ENCODE measurements around the gene ATP13A4. TPM values are rescaled to one million over a fixed set of nuclear protein-coding genes. Genes with fewer than 3 reads are reported as not detected.

ATP13A4 gene
- total and polyA plus RNA-seq, 7 experiments from 2014 or later = 0.12 to 3.3 (median 1.4) TPM; not detected in 1

DNA sequence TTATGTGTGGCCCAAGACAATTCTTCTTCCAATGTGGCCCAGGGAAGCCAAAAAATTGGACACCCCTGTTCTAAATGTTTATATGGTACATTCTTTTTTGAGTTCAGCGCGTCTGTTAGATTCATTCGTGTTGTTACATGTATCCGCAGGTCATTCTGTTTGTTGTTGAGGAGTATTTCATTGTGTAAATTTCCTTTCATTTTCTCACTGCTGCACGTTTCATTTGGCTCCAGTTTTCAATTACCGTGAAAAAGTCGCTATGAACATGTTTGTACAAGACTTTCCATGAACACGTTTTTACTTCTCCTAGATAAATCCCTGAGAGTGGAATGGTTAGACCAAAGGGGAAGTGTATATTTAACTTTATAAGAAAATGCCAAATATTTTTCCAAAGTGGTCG is 30.8 kb upstream of the ATP13A4 start:
- ATAC-seq (no peak), DNase-seq (no peak)
- intact Hi-C loops (cut with micrococcal nuclease) = no loop called here
- Mint-ChIP-seq H3K9me3 (no peaks in the 10 kb centered on the region), H3K4me3 (no peak overlapping the region), H3K36me3 (peaks cover 3 to 9% (median 3%) of the 10 kb centered on the region in 5 donors), H3K4me1 (peaks cover 0 to 7% (median 4%) of the 10 kb centered on the region in 7 donors), H3K27me3 (no peaks in the 10 kb centered on the region), H3K27ac (no peak overlapping the region)
- ChIA-PET POLR2A (interaction anchor here (0.7 kb wide), 1 partner anchor 57 kb away, joined by 3 read pairs; no protein-coding TSS in a partner anchor), CTCF (no interaction called here)
- no peak overlapping the region for H3K27ac ChIP-seq (ENCODE audit: low read depth, low read length)
- no peaks in the 10 kb centered on the region for H3K9me3 ChIP-seq (ENCODE audit: control insufficient read depth in 2 of 3, low read length in 3 of 3)
- H3K4me3 ChIP-seq (ENCODE audit: low read length) = no peak overlapping the region
- no peaks in the 10 kb centered on the region for H3K4me1 ChIP-seq (ENCODE audit: control insufficient read depth in 2 of 2, insufficient read depth in 2 of 2, low read length in 2 of 2)
- H3K27me3 ChIP-seq (ENCODE audit: control insufficient read depth in 2 of 2, insufficient read depth in 2 of 2, low read length in 2 of 2) = no peaks in the 10 kb centered on the region
- H3K36me3 ChIP-seq (ENCODE audit: control insufficient read depth in 2 of 3, insufficient read depth in 3 of 3, low read length in 3 of 3) = no peaks in the 10 kb centered on the region

DNA sequence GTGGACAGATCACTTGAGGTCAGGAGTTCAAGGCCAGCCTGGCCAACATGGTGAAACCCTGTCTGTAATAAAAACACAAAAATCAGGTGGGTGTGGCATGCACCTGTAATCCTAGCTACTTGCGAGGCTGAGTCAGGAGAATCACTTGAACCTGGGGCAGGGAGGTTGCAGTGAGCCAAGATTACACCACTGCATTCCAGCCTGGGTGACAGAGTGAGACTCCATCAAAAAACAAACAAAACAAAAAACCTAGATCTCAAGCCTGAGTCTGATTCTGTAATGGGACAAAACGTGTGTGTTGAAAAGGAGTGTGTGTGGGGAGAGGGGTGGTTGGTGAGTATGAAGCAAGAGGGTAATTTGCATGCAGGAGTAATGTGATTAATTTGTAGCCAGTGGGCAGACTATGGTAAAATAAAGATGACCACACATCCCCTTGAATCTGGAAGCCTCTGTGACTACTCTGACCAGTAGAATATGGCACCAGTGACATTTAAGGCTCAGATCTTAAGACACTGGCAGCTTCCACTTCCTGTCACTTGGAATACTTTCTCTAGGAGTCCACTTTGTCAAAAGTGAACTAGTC is 19.9 kb upstream of the ATP13A4 start:
- ATAC-seq = no peak
- CTCF ChIA-PET = no interaction called here
- no peaks in the 10 kb centered on the region for H3K9me3 Mint-ChIP-seq

DNA sequence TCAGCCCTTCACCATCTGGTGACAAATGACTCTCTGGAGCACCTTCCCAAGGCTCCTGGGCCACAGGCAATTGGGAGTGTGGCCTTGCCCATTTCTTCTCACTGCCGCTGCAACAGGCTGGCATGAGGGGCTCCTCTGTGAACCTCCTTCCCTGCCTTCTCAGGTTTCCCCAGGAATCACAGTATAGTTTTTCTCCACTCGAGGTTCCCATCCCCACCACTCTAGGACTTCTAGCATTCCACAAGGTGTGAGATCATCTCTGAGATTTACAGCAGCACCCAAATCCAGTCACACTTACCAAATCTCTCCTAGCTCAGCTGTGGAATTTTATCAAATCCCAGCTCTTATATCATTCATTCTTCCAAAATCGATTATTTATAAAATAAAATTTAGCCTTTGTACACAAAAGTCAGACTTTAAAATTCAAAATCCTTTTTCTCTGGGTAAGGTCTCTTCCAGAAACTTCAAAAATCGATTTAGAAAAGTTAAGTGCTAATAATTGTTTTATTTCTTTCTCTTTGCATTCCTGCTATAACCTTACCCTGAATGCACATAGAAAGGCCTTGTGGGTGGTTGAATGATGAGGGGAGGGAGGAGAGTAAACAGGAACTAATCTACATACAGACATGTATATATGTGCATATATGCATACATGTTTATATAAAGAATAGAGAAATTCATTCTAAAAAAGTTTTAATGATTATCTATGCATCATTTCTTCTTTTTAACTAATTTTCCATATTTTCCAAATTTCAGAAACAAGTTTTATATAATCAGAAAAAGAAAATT is 18.9 kb upstream of the ATP13A4 start:
- no peaks in the 10 kb centered on the region for H3K27me3 ChIP-seq (ENCODE audit: control insufficient read depth in 2 of 2, insufficient read depth in 2 of 2, low read length in 2 of 2)
- ATAC-seq (no peak), DNase-seq (no peak)
- H3K4me1 ChIP-seq (ENCODE audit: control insufficient read depth in 2 of 2, insufficient read depth in 2 of 2, low read length in 2 of 2) = no peaks in the 10 kb centered on the region
- no peaks in the 10 kb centered on the region for H3K36me3 ChIP-seq (ENCODE audit: control insufficient read depth in 2 of 3, insufficient read depth in 3 of 3, low read length in 3 of 3)
- intact Hi-C loops (cut with micrococcal nuclease) = loop anchor here (5.0 to 10.0 kb wide), 3 partner anchors 379 to 1386 kb away; no protein-coding TSS in a partner anchor
- H3K36me3 Mint-ChIP-seq = peaks cover 0 to 3% (median 0%) of the 10 kb centered on the region in 5 donors
- H3K9me3 Mint-ChIP-seq = no peaks in the 10 kb centered on the region
- H3K9me3 ChIP-seq (ENCODE audit: control insufficient read depth in 2 of 3, low read length in 3 of 3) = no peaks in the 10 kb centered on the region
- no peaks in the 10 kb centered on the region for H3K27me3 Mint-ChIP-seq
- no peak overlapping the region for H3K27ac Mint-ChIP-seq
- no peak overlapping the region for H3K27ac ChIP-seq (ENCODE audit: low read depth, low read length)
- CTCF ChIA-PET = interaction anchor here (0.7 to 1.8 kb wide), 2 partner anchors 118 to 761 kb away, joined by 4 to 8 read pairs; no protein-coding TSS in a partner anchor
- H3K4me3 Mint-ChIP-seq = no peak overlapping the region
- peaks cover 0 to 5% (median 0%) of the 10 kb centered on the region in 7 donors for H3K4me1 Mint-ChIP-seq
- POLR2A ChIA-PET = no interaction called here
- H3K4me3 ChIP-seq (ENCODE audit: low read length) = no peak overlapping the region

More for the DNA sequence above, 19.9 kb upstream of the ATP13A4 start:
- no peaks in the 10 kb centered on the region for H3K4me1 ChIP-seq (ENCODE audit: control insufficient read depth in 2 of 2, insufficient read depth in 2 of 2, low read length in 2 of 2)
- peak overlapping the region in 2 of 9 donors; percentile 47 for H3K27ac Mint-ChIP-seq
- no peak overlapping the region for H3K4me3 ChIP-seq (ENCODE audit: low read length)
- no peaks in the 10 kb centered on the region for H3K36me3 ChIP-seq (ENCODE audit: control insufficient read depth in 2 of 3, insufficient read depth in 3 of 3, low read length in 3 of 3)
- intact Hi-C loops (cut with micrococcal nuclease) = loop anchor here (5.0 to 10.0 kb wide), 3 partner anchors 380 to 1387 kb away; no protein-coding TSS in a partner anchor
- H3K4me1 Mint-ChIP-seq = peaks cover 0 to 5% (median 0%) of the 10 kb centered on the region in 7 donors
- POLR2A ChIA-PET = no interaction called here
- no peak overlapping the region for H3K27ac ChIP-seq (ENCODE audit: low read depth, low read length)
- no peaks in the 10 kb centered on the region for H3K27me3 ChIP-seq (ENCODE audit: control insufficient read depth in 2 of 2, insufficient read depth in 2 of 2, low read length in 2 of 2)
- DNase-seq = no peak
- no peak overlapping the region for H3K4me3 Mint-ChIP-seq
- H3K36me3 Mint-ChIP-seq = peaks cover 0 to 10% (median 0%) of the 10 kb centered on the region in 5 donors
- no peaks in the 10 kb centered on the region for H3K9me3 ChIP-seq (ENCODE audit: control insufficient read depth in 2 of 3, low read length in 3 of 3)
- H3K27me3 Mint-ChIP-seq = no peaks in the 10 kb centered on the region

DNA sequence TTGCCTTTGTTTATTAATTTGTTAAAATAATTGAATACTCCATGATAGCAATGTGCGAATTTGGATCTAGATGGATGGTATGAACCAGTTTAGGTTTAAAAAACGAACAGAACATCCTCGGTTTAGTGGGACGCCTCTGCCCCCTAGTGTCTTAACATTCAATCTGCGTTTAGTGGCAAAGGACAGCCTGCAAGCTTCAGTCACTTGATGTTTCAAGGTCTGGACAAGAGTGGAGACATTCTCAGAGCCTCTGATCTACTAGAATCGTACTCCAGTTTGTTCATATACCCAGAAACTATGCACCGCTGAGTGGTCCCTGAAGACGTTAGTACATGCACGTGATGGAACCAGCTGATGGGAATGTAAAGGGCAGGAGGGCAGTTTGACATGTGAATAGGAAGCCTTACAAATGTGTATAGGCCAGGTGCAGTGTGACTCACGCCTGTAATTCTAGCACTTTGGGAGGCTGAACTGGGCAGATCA is 17.8 kb upstream of the ATP13A4 start:
- H3K27me3 ChIP-seq (ENCODE audit: control insufficient read depth in 2 of 2, insufficient read depth in 2 of 2, low read length in 2 of 2) = no peaks in the 10 kb centered on the region
- H3K4me1 ChIP-seq (ENCODE audit: control insufficient read depth in 2 of 2, insufficient read depth in 2 of 2, low read length in 2 of 2) = no peaks in the 10 kb centered on the region
- Mint-ChIP-seq H3K27ac (no peak overlapping the region), H3K4me1 (peaks cover 0 to 5% (median 0%) of the 10 kb centered on the region in 7 donors), H3K4me3 (no peak overlapping the region), H3K9me3 (no peaks in the 10 kb centered on the region), H3K36me3 (no peaks in the 10 kb centered on the region), H3K27me3 (no peaks in the 10 kb centered on the region)
- no peaks in the 10 kb centered on the region for H3K9me3 ChIP-seq (ENCODE audit: control insufficient read depth in 2 of 3, low read length in 3 of 3)
- ATAC-seq (peak; percentile 79), DNase-seq (peak in 8 of 9 donors; percentile 7 to 49 (median 43))
- no peak overlapping the region for H3K4me3 ChIP-seq (ENCODE audit: low read length)
- POLR2A ChIA-PET = no interaction called here
- CTCF ChIA-PET = interaction anchor here (0.6 to 1.8 kb wide), 3 partner anchors 33 to 759 kb away, joined by 3 to 8 read pairs (median 3); no protein-coding TSS in a partner anchor
- no peaks in the 10 kb centered on the region for H3K36me3 ChIP-seq (ENCODE audit: control insufficient read depth in 2 of 3, insufficient read depth in 3 of 3, low read length in 3 of 3)
- no peak overlapping the region for H3K27ac ChIP-seq (ENCODE audit: low read depth, low read length)
- intact Hi-C loops (cut with micrococcal nuclease) = loop anchor here (1.0 to 10.0 kb wide), 8 partner anchors 111 to 1385 kb away; no protein-coding TSS in a partner anchor

DNA sequence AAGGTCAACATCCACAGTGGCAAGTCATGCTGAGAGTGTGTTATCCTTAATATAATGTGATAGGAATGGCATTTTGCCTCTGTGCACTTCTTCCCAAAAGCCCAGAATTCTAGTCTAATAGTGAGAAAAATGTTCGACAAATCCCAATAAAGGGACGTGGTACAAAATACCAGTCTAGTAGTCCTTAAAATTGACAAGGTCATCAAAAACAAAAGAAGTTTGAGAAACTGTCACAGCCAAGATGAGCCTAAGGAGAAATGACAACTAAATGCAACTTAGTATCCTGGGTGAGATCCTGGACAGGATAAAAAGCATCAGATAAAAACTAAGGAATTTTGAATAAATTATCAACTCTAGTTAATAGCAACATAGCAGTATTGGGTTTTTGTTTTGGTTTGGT is 14.4 kb upstream of the ATP13A4 start:
- Mint-ChIP-seq H3K27me3 (no peaks in the 10 kb centered on the region), H3K36me3 (no peaks in the 10 kb centered on the region), H3K27ac (no peak overlapping the region), H3K4me3 (no peak overlapping the region), H3K9me3 (no peaks in the 10 kb centered on the region), H3K4me1 (peaks cover 0 to 5% (median 0%) of the 10 kb centered on the region in 7 donors)
- intact Hi-C loops (cut with micrococcal nuclease) = no loop called here
- DNase-seq (no peak), ATAC-seq (no peak)
- Histone ChIP-seq H3K4me3 (ENCODE audit: low read length) (no peak overlapping the region), H3K27me3 (ENCODE audit: control insufficient read depth in 2 of 2, insufficient read depth in 2 of 2, low read length in 2 of 2) (no peaks in the 10 kb centered on the region), H3K36me3 (ENCODE audit: control insufficient read depth in 2 of 3, insufficient read depth in 3 of 3, low read length in 3 of 3) (no peaks in the 10 kb centered on the region), H3K27ac (ENCODE audit: low read depth, low read length) (no peak overlapping the region), H3K4me1 (ENCODE audit: control insufficient read depth in 2 of 2, insufficient read depth in 2 of 2, low read length in 2 of 2) (no peaks in the 10 kb centered on the region), H3K9me3 (ENCODE audit: control insufficient read depth in 2 of 3, low read length in 3 of 3) (no peaks in the 10 kb centered on the region)
- ChIA-PET POLR2A (no interaction called here), CTCF (no interaction called here)

DNA sequence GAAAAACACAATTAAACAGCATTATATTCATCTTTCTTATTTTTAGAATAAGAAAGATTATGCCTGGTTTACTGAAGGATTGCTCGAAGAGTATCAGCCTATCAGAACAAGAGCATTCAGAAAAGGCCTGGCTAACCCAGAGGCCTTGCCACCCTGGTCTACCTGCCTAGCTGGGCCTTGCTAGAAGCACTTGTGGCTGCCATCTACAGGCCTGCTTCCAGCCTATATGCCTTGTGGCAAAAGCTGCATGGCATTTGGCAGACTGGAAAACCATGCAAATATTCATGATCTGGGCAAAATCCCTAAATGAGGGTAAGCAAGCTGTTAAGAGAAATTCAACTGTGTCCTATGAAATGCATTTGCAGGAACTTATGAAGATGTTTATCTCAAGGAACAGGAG is 9.3 kb upstream of the ATP13A4 start:
- ChIA-PET POLR2A (no interaction called here), CTCF (no interaction called here)
- ATAC-seq = no peak
- no peaks in the 10 kb centered on the region for H3K9me3 ChIP-seq (ENCODE audit: control insufficient read depth in 2 of 3, low read length in 3 of 3)
- H3K4me1 ChIP-seq (ENCODE audit: control insufficient read depth in 2 of 2, insufficient read depth in 2 of 2, low read length in 2 of 2) = no peaks in the 10 kb centered on the region
- no peaks in the 10 kb centered on the region for H3K27me3 Mint-ChIP-seq
- H3K36me3 ChIP-seq (ENCODE audit: control insufficient read depth in 2 of 3, insufficient read depth in 3 of 3, low read length in 3 of 3) = no peaks in the 10 kb centered on the region
- intact Hi-C loops (cut with micrococcal nuclease) = no loop called here
- peaks cover 0 to 2% (median 0%) of the 10 kb centered on the region in 5 donors for H3K36me3 Mint-ChIP-seq
- H3K4me3 ChIP-seq (ENCODE audit: low read length) = no peak overlapping the region
- no peak overlapping the region for H3K27ac Mint-ChIP-seq
- no peaks in the 10 kb centered on the region for H3K4me1 Mint-ChIP-seq
- H3K27ac ChIP-seq (ENCODE audit: low read depth, low read length) = no peak overlapping the region
- no peaks in the 10 kb centered on the region for H3K9me3 Mint-ChIP-seq
- no peaks in the 10 kb centered on the region for H3K27me3 ChIP-seq (ENCODE audit: control insufficient read depth in 2 of 2, insufficient read depth in 2 of 2, low read length in 2 of 2)
- no peak overlapping the region for H3K4me3 Mint-ChIP-seq
- DNase-seq = no peak

Data from naive thymus-derived CD4-positive, alpha-beta T cell (primary cell).